ENCODE data around the gene TBC1D30.
"Not testable (repeated sequence)": the region's sequence is repeated elsewhere in the genome, so short reads cannot be mapped to it uniquely, and the experiment has no call there.

The TBC1D30 gene

GRCh38 chr12:64824500-64825142 lies at the start of gene TBC1D30:
Gene TBC1D30 (plus strand): TSS chr12:64824647. CDS start chr12:64824880, 233 bp downstream.
- no peak for DNase-seq

GRCh38 chr12:64775147-64775736 lies 49.2 kb upstream of the TBC1D30 start:
- DNase-seq, result not testable (repeated sequence)

- DNase-seq, result no peak
These were observed 45.0 kb upstream of the TBC1D30 start for GRCh38 chr12:64779354-64779974.

GRCh38 chr12:64780132-64780530 lies 44.3 kb upstream of the TBC1D30 start:
- DNase-seq, result no peak

- DNase-seq, result no peak
These were observed 43.7 kb upstream of the TBC1D30 start for GRCh38 chr12:64780531-64781279.

GRCh38 chr12:64781280-64782190 lies 42.9 kb upstream of the TBC1D30 start:
- DNase-seq, result no peak

- peak; percentile 71 to 79 for DNase-seq
These were observed 42.1 kb upstream of the TBC1D30 start for GRCh38 chr12:64782191-64782876.

- DNase-seq, result no peak
These were observed 38.6 kb upstream of the TBC1D30 start for GRCh38 chr12:64785838-64786237.

GRCh38 chr12:64790166-64790565 lies 34.3 kb upstream of the TBC1D30 start:
- no peak for DNase-seq

- DNase-seq, result no peak
These were observed 33.4 kb upstream of the TBC1D30 start for GRCh38 chr12:64791036-64791435.

GRCh38 chr12:64792128-64792527 lies 32.3 kb upstream of the TBC1D30 start:
- no peak for DNase-seq

- DNase-seq, result no peak
These were observed 30.8 kb upstream of the TBC1D30 start for GRCh38 chr12:64793610-64794009.

- DNase-seq, result no peak
These were observed 30.1 kb upstream of the TBC1D30 start for GRCh38 chr12:64794305-64794704.

GRCh38 chr12:64796205-64796845 lies 28.1 kb upstream of the TBC1D30 start:
- DNase-seq, result peak; percentile 89

- no peak for DNase-seq
These were observed 27.3 kb upstream of the TBC1D30 start for GRCh38 chr12:64797156-64797555.

GRCh38 chr12:64798165-64798564 lies 26.3 kb upstream of the TBC1D30 start:
- DNase-seq, result no peak

GRCh38 chr12:64800640-64801039 lies 23.8 kb upstream of the TBC1D30 start:
- DNase-seq, result peak; percentile 15 to 16

- DNase-seq, result no peak
These were observed 23.1 kb upstream of the TBC1D30 start for GRCh38 chr12:64801381-64801780.

GRCh38 chr12:64802180-64802775 lies 22.2 kb upstream of the TBC1D30 start:
- peak; percentile 31 to 52 for DNase-seq

GRCh38 chr12:64806173-64806572 lies 18.3 kb upstream of the TBC1D30 start:
- no peak for DNase-seq
